SK-N-SH (cell line): ENCODE measurements around the gene CCDC6.

Experiments
- EP300 ChIP-seq, 2 experiments: IDR thresholded peaks; 2 replicates each; pipeline versions ENCODE4 v1.4.0 to v1.6.1; 2012; ENCODE audit warnings: borderline replicate concordance in 1 of 2, low read depth in 1 of 2, low read length in 1 of 2
- SMC3 ChIP-seq: IDR thresholded peaks from 2 replicates; pipeline ENCODE4 v1.6.1; 2012; ENCODE audit warnings: low read depth, low read length, improper control_type of control experiment
- TF ChIP-seq, protein P1 (sequence below): IDR thresholded peaks from 2 replicates; pipeline ENCODE4 v1.4.0; 2012; ENCODE audit warnings: low read depth, borderline replicate concordance
- TF ChIP-seq, protein P2 (sequence below): IDR thresholded peaks from 2 replicates; pipeline ENCODE4 v1.6.1; 2012; ENCODE audit warnings: mild to moderate bottlenecking, low read depth, low read length, moderate library complexity
- TF ChIP-seq, protein P3 (sequence below): fragments of 200-600 bp; sonication (generic); IDR thresholded peaks from 2 replicates; pipeline ENCODE4 v1.6.1; 2017; ENCODE audit warnings: antibody characterized with exemption, mild to moderate bottlenecking, moderate library complexity
- TF ChIP-seq, protein P4 (sequence below): IDR thresholded peaks from 2 replicates; pipeline ENCODE4 v1.4.0; 2012; ENCODE audit warnings: low read depth

DNA sequence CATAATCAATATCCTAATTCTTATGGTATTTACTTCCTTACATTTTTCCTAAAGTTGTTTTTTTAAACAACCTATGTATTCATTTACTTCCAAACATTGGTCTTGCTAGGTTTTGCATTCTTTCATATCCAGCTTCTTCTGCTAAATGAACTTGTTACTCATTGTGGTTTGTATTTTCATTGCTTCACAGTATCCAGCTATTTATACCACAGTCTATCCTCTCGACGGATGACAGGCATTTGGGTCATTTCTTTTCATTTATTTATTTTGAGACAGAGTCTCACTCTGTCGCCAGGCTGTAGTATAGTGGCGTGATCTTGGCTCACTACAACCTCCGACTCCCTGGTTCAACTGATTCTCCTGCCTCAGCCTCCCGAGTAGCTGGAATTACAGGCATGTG, 66.8 kb downstream of the CCDC6 start:
- TF ChIP-seq, protein P1, sequence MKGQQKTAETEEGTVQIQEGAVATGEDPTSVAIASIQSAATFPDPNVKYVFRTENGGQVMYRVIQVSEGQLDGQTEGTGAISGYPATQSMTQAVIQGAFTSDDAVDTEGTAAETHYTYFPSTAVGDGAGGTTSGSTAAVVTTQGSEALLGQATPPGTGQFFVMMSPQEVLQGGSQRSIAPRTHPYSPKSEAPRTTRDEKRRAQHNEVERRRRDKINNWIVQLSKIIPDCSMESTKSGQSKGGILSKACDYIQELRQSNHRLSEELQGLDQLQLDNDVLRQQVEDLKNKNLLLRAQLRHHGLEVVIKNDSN, result no peak
- TF ChIP-seq, protein P2, sequence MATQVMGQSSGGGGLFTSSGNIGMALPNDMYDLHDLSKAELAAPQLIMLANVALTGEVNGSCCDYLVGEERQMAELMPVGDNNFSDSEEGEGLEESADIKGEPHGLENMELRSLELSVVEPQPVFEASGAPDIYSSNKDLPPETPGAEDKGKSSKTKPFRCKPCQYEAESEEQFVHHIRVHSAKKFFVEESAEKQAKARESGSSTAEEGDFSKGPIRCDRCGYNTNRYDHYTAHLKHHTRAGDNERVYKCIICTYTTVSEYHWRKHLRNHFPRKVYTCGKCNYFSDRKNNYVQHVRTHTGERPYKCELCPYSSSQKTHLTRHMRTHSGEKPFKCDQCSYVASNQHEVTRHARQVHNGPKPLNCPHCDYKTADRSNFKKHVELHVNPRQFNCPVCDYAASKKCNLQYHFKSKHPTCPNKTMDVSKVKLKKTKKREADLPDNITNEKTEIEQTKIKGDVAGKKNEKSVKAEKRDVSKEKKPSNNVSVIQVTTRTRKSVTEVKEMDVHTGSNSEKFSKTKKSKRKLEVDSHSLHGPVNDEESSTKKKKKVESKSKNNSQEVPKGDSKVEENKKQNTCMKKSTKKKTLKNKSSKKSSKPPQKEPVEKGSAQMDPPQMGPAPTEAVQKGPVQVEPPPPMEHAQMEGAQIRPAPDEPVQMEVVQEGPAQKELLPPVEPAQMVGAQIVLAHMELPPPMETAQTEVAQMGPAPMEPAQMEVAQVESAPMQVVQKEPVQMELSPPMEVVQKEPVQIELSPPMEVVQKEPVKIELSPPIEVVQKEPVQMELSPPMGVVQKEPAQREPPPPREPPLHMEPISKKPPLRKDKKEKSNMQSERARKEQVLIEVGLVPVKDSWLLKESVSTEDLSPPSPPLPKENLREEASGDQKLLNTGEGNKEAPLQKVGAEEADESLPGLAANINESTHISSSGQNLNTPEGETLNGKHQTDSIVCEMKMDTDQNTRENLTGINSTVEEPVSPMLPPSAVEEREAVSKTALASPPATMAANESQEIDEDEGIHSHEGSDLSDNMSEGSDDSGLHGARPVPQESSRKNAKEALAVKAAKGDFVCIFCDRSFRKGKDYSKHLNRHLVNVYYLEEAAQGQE, result no peak
- TF ChIP-seq, protein P3, sequence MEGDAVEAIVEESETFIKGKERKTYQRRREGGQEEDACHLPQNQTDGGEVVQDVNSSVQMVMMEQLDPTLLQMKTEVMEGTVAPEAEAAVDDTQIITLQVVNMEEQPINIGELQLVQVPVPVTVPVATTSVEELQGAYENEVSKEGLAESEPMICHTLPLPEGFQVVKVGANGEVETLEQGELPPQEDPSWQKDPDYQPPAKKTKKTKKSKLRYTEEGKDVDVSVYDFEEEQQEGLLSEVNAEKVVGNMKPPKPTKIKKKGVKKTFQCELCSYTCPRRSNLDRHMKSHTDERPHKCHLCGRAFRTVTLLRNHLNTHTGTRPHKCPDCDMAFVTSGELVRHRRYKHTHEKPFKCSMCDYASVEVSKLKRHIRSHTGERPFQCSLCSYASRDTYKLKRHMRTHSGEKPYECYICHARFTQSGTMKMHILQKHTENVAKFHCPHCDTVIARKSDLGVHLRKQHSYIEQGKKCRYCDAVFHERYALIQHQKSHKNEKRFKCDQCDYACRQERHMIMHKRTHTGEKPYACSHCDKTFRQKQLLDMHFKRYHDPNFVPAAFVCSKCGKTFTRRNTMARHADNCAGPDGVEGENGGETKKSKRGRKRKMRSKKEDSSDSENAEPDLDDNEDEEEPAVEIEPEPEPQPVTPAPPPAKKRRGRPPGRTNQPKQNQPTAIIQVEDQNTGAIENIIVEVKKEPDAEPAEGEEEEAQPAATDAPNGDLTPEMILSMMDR, result no peak
- TF ChIP-seq EP300 (IDR thresholded peaks at IDR 0.05; ENCODE audit: borderline replicate concordance in 1 of 2, low read depth in 1 of 2, low read length in 1 of 2) (no peak), SMC3 (no peak)
- TF ChIP-seq, protein P4, sequence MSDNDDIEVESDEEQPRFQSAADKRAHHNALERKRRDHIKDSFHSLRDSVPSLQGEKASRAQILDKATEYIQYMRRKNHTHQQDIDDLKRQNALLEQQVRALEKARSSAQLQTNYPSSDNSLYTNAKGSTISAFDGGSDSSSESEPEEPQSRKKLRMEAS, result no peak
